Measurements from ENCODE around the gene SCGB1A1. TPM values are rescaled to one million over a fixed set of nuclear protein-coding genes. Genes with fewer than 3 reads are reported as not detected.
"Not testable (repeated sequence)": the region's sequence is repeated elsewhere in the genome, so short reads cannot be mapped to it uniquely, and the experiment has no call there.

SCGB1A1 gene
- not detected for total RNA-seq
- long read RNA-seq, result 0 reads

GRCh38 chr11:62418733-62419132 lies at the start of gene SCGB1A1:
SCGB1A1 (plus strand) TSS chr11:62419033; CDS start chr11:62419096, 63 bp downstream.
- DNase-seq (no peak), ATAC-seq (ENCODE audit: poor library complexity) (no peak)
- intact Hi-C loops (cut with DNase I), result no loop called here

GRCh38 chr11:62370743-62371440 lies 47.9 kb upstream of the SCGB1A1 start:
- peak; percentile 66 for DNase-seq
- no peak for ATAC-seq (ENCODE audit: poor library complexity)
- intact Hi-C loops (cut with DNase I), result no loop called here

DNA sequence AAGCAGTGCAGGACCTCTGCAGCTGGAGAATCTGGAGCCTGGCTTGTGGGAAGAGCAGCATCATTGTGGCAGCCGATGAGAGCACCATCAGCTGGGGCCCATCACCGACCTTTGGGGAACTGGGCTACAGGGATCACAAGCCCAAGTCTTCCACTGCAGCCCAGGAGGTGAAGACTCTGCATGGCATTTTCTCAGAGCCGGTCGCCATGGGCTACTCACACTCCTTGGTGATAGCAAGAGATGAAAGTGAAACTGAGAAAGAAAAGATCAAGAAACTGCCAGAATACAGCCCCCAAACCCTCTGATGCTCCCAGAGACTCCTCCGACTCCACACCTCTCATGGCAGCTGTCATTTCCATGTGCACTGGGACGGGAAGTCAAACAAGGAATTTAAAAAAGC lies 46.0 kb upstream of the SCGB1A1 start:
- ATAC-seq (ENCODE audit: poor library complexity) (no peak), DNase-seq (no peak)
- intact Hi-C loops (cut with DNase I), result no loop called here

GRCh38 chr11:62373464-62374119 lies 45.2 kb upstream of the SCGB1A1 start:
- no peak for ATAC-seq (ENCODE audit: poor library complexity)
- DNase-seq, result no peak
- intact Hi-C loops (cut with DNase I), result no loop called here

DNA sequence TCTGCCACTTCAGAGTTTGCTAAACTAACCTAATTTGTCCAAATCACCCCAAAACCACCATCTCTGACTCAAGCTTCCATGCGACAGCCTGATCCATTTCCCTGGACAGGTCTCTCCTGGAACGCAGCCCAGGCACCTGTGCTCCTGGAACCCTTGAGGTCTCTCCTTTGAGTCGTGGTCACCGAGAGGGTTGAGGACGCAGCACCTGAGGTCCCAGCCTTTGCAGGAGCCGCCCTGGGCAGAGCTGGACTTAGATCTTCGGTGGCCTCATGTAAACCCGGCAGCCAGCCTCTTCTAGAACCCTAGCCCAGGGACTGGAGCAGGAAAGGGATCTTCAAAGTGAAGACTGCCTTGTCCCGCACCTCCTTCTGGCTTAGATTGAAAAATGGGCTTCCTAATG lies 44.0 kb upstream of the SCGB1A1 start:
- ATAC-seq (ENCODE audit: poor library complexity) (no peak), DNase-seq (no peak)
- intact Hi-C loops (cut with DNase I), result no loop called here

DNA sequence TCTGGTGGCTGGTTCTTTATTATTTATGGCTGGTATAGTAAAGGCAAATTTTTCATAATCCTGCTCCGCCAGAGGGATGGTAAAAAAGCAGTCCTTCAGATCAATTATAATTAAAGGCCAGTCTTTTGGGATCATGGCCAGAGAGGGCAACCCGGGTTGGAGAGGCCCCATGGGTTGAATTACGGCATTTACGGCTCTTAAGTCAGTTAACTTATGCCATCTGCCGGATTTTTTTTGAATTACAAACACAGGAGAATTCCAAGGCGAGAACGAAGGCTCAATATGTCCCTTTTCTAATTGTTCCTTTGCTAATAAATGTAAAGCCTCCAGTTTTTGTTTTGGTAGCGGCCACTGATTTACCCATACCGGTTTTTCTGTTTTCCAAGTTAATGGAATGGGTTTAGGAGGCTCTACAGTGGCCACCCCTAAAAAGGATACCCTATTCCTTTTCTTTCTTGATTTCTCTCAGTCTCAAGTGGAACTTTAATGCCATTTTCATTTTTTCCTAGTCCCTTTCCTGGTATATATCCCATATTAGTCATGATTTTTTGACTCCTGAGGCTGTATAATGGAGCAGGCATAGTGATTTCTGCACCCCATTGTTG lies 40.3 kb upstream of the SCGB1A1 start:
- intact Hi-C loops (cut with DNase I); DNase-seq; ATAC-seq (ENCODE audit: poor library complexity): not testable (repeated sequence)

DNA sequence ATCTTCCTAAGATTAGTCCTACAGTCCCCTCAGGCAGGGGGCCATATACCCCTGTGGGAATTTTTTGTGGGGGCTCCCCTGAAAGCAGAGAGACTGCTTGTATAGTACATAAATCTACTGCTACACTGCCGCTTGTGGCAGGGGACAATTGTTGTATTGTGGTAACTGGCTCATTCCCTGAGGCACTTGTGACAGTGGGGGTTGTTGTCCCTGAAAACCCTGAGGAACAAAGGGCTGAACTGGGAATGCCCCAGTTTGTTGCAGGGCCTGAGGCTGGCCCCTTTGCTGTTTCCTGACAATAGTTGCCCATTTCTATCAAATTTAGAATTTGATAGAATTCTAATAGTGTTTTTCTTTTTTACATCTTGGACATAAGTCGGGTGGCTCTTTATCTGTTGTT lies 39.2 kb upstream of the SCGB1A1 start:
- DNase-seq; intact Hi-C loops (cut with DNase I); ATAC-seq (ENCODE audit: poor library complexity): not testable (repeated sequence)

DNA sequence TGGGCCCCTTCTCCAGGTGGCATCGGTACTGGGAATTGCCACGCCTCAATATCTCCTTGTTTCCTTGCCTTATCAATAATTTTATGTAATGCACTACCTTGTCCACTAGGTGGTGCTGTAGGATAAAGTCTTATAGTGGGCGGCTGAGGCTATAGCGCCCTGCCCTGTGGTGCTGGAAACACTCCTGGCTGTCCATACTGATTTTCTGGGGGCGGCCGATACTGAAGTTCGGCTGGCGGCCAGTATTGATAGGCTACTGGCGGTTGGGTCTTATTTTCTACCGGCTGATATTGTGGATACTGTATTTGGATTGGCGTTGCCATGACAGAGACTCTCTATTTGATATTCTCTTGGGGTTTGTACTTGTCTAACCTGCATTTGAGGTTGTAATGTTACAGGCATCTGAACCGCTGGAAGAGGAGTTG lies 38.0 kb upstream of the SCGB1A1 start:
- intact Hi-C loops (cut with DNase I); DNase-seq: not testable (repeated sequence)
- peak; percentile 82 for ATAC-seq (ENCODE audit: poor library complexity)

DNA sequence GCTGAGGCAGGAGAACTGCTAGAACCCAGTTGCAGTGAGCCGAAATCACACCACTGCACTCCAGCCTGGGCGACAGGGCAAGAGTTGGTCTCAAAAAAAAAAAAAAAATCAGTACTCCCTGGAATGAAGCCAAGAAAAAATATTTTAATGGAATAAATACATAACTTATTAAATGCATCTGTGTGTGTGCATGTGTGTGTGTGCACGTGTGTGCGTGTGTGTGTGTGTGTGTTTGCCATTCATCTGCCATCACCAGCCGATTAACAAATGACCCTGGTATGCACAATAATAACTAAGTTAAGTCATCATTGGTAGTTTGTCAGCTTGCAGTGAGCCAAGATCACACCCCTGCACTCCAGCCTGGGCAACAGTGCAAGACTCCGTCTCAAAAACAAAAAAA lies 35.0 kb upstream of the SCGB1A1 start:
- intact Hi-C loops (cut with DNase I), result no loop called here
- DNase-seq (no peak), ATAC-seq (ENCODE audit: poor library complexity) (no peak)

- DNase-seq; ATAC-seq (ENCODE audit: poor library complexity); intact Hi-C loops (cut with DNase I): not testable (repeated sequence)
Observed at GRCh38 chr11:62386083-62386482, 32.8 kb upstream of the SCGB1A1 start.

- ATAC-seq (ENCODE audit: poor library complexity) (no peak), DNase-seq (no peak)
- intact Hi-C loops (cut with DNase I), result no loop called here
Observed at GRCh38 chr11:62387381-62387780, 31.5 kb upstream of the SCGB1A1 start.

DNA sequence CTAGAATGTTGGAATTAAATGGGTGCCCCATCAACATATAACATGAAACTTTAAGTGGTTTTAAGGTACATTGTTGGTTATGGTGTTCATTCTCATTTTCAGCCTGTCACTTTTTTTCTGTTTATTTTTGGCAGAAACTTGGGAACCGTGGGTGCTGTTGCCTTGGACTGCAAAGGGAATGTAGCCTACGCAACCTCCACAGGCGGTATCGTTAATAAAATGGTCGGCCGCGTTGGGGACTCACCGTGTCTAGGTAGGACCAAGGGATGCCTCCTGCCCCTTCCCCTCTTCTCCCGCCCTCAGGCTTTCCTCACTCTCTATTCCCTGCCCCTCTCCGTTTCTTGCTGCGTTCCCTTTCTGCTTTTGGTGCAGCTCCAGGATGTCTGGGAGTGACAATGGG lies 29.8 kb upstream of the SCGB1A1 start:
- intact Hi-C loops (cut with DNase I), result no loop called here

GRCh38 chr11:62390237-62390636 lies 28.6 kb upstream of the SCGB1A1 start:
- intact Hi-C loops (cut with DNase I), result loop anchor here (10.0 kb wide), 2 partner anchors 305 to 475 kb away; no protein-coding TSS in a partner anchor
- DNase-seq, result no peak
- ATAC-seq (ENCODE audit: poor library complexity), result no peak

More for the DNA sequence above, 29.8 kb upstream of the SCGB1A1 start:
- no peak for ATAC-seq (ENCODE audit: poor library complexity)
- no peak for DNase-seq

- ATAC-seq (ENCODE audit: poor library complexity), result no peak
- intact Hi-C loops (cut with DNase I), result loop anchor here (10.0 kb wide), 2 partner anchors 304 to 474 kb away; no protein-coding TSS in a partner anchor
Observed at GRCh38 chr11:62390722-62391121, 28.1 kb upstream of the SCGB1A1 start.

GRCh38 chr11:62391642-62392425 lies 27.0 kb upstream of the SCGB1A1 start:
- ATAC-seq (ENCODE audit: poor library complexity) (no peak), DNase-seq (no peak)
- intact Hi-C loops (cut with DNase I), result loop anchor here (10.0 kb wide), 2 partner anchors 303 to 473 kb away; no protein-coding TSS in a partner anchor

More at GRCh38 chr11:62390722-62391121, 28.1 kb upstream of the SCGB1A1 start:
- no peak for DNase-seq

GRCh38 chr11:62392506-62392905 lies 26.3 kb upstream of the SCGB1A1 start:
- ATAC-seq (ENCODE audit: poor library complexity) (no peak), DNase-seq (no peak)
- intact Hi-C loops (cut with DNase I), result loop anchor here (10.0 kb wide), 2 partner anchors 302 to 472 kb away; no protein-coding TSS in a partner anchor

DNA sequence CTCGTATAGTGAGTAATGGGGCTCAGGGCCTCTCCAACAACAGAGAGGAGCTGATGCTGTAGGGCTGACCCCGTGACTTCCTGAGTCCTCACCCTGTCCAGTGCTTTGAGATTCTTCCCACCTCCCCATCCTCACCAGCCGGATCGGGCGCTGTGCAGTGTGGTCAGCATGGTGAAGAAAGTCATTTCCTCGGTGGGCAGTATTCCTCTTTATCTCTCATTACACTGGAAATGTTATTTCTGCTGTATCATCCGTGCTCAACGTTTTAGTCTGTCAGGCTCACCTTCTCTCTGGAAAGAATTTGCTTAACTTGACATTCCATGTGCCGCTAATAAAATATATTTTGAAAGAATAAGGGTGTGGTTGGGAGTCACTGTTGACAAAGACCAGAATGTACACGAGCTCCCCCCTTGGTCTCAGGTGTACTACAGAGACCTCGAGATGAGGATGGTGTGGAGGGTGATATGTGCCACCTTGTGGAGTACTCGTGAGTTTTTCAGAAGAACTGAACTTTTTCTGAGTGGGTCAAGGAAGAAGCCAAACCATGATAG lies 25.7 kb upstream of the SCGB1A1 start:
- intact Hi-C loops (cut with DNase I), result loop anchor here (10.0 kb wide), 2 partner anchors 302 to 472 kb away; no protein-coding TSS in a partner anchor
- ATAC-seq (ENCODE audit: poor library complexity) (no peak), DNase-seq (no peak)

- intact Hi-C loops (cut with DNase I), result loop anchor here (10.0 kb wide), 2 partner anchors 301 to 471 kb away; no protein-coding TSS in a partner anchor
- ATAC-seq (ENCODE audit: poor library complexity) (no peak), DNase-seq (no peak)
Observed at GRCh38 chr11:62393735-62394134, 25.1 kb upstream of the SCGB1A1 start.

Data from Right ventricle myocardium superior (tissue), 1 donor.